ENCODE measurements around the gene TNPO2.
"Not testable (repeated sequence)": the region's sequence is repeated elsewhere in the genome, so short reads cannot be mapped to it uniquely, and the experiment has no call there.

TNPO2 gene

DNA sequence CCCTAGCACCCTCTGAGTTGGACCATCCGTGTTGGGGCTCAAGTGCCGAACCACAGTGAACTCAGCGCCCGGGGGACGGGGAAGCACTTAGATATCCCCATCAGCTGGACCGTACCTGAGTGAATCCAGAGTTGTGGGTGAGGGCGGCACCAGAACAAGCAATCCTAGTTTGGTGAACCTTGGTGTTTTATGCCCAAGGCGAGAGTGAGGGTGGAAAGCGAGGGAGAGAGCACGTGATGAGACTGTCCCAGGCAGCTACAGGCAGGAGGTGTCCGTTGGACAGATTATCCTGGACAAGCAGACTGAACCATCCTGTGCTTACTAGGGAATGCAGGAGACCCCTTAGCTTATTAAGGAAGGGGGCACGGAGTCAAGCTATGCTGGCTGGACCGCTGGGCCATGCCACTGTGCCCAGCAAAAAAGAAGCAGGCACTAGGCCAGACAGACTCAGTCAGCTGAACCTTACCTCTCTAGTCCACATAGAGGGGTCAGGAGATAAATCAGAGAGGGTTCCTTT, 14.2 kb upstream of the TNPO2 start:
- no peak for DNase-seq (ENCODE audit: low read depth in 2 of 3, low spot score in 2 of 3)

DNA sequence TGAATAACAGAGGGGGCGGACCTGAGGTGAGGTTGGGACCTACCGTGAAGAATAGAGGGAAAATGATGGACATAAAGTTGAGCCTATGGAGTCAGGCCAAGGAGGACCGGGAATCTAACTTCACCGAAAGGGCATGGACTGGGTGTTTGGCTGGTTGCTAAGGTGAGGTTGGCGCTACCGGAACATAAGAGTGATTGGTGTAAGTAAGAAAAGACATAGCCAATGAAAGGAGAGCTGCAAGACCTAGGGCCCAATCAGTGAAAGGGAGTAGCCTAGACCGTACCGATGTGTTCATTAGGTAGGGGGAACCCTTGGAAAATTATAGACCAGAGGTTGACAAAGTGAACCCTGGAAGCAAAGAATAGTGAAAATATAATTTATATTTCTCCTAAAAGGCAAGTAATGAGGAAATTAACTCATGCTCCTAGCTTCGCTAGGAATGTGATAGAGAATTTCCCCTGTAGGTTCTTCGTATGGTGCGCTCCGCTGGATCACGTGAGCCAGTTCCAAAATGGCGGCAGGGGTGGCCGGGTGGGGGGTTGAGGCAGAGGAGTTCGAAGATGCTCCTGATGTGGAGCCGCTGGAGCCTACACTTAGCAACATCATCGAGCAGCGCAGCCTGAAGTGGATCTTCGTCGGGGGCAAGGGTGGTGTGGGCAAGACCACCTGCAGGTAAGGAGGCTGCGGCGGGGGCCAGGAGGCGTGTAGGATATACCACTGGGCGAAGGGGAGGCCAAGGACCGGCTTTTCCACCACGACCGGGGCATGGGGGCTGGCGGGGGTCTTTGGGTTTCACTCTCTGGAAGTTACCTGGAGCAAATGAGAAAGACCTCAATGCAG, 13.5 kb upstream of the TNPO2 start, which contains the start of gene GET3:
TSS of gene GET3 (plus strand) at position 503 of the 840 bp plus-strand sequence. CDS start at position 512, 9 bp downstream.
- DNase-seq (ENCODE audit: low read depth in 2 of 3, low spot score in 2 of 3): peak in 2 of 3 experiments; percentile 54 to 55

DNA sequence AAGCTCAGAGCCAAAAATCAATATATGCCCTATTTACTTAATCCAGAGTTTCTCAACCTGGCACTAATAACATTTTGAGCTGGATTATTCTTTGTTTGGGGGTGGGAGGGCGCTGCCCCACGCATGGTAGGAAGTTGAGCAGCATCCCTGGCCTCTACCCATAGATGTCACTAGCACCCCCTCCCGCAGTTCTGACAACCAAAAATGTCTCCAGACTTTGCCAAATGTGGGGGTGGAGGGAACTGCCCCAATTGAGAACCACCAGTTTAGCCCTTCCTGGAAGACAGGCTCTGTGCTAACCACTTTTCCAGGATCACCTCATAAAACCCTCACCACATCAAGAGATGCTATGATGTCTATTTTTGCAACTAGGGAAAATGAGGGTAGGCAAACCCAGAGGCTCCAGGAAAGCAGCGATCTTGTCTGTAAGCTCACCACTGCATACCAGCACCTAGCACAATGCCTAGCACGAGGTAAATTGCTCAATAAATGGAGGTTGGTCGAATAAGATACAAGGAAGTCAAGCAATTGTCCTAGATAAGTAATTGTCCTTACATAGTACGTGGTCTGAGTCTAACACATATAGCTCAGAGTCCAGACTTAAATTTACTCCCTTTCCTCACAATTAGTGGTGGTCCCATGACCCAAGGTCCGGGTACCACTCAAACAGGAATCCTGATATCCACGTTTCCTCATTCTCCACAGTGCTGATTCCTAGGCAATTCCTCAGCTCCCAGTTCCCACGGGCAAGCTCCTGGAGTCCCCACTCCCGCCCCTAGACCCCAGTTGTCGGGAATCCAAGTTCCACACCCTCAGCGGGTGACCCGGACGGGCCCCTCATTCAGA, 9.9 kb upstream of the TNPO2 start:
- DNase-seq (ENCODE audit: low read depth in 2 of 3, low spot score in 2 of 3): no peak

DNA sequence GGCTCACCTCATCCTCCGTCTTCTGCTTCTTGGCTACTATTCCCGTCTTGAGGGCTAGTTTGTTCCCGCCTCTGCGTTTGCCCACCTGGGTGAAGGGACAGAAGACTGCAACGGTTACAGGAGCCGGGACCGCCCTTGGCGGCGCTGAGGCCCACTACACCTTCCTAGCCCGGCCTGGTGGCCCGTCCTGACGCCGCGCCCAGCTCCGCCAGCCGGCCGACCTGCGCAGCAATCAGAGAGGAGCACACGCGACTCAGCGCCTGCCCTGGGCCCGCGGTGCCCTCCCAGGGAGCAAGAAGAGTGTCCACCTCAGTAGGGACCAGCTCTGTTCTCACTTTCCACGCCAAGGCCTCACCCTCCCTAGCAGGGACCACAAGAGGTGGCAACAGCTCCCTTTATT, 7.6 kb upstream of the TNPO2 start:
- no peak for DNase-seq (ENCODE audit: low read depth in 2 of 3, low spot score in 2 of 3)

DNA sequence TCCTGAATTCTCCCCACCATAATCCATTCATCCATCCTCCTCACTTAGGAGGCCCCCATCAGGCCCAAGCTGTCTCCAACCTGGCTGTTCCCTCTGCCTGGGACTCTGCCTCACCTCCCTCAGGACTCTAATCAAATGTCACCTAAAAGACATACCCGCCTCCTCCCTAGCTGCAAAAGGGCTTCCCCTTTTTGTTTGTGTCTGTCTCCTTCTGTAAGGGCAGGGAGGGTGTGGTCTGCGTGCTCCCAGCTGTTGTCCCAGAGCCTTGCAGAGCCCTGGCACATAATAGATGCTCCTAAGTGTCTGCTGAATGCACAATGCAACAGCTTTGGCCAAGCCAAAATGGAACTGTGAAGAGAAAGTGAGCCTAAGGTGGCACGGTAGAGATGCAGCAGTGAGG, 6.3 kb upstream of the TNPO2 start:
- DNase-seq (ENCODE audit: low read depth in 2 of 3, low spot score in 2 of 3): no peak

DNA sequence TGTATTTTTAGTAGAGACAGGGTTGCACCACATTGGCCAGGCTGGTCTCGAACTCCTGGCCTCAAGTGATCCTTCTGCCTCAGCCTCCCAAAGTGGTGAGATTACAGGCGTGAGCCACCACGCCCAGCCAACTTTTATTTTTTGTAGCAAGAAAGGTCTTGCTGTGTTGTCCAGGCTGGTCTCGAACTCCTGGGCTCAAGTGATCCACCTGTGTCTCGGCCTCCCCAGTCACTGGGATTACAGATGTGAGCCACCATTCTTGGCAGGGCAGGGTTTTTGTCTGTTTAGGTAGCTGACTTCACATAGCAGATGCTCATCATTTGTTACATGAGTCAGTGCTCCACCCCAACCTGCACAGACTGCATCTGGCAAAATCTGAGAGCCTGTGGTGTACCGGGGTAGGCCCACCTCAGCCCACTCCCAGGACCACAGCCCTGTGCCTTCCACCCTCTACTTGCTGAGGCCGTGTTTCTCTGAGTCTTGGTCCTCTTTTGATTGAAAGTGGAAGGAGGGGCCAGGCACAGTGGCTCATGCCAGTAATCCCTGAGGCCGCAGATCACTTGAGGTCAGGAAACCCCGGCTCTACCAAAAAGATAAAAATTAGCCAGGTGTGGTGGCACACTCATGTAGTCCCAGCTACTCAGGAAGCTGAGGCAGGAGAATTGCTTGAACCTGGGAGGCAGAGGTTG, 4.2 kb upstream of the TNPO2 start:
- no peak for DNase-seq (ENCODE audit: low read depth in 2 of 3, low spot score in 2 of 3)

DNA sequence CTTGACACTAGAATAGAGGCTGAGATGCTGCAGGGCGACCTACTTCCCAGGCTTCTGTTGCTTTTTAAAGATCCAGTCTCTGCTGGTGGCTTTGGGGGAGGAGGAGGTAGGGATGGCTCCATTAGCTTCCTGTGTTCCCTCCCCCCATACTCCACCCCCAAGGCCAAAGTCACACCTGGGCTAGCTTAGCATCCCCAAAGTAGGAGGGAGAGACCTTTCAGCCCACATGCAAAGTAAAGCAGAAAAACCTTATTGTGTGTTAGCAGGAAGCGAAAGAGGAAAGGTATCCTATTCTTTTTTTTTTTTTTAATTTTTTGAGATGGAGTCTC, 3.2 kb upstream of the TNPO2 start:
- DNase-seq (ENCODE audit: low read depth in 2 of 3, low spot score in 2 of 3): no peak

DNA sequence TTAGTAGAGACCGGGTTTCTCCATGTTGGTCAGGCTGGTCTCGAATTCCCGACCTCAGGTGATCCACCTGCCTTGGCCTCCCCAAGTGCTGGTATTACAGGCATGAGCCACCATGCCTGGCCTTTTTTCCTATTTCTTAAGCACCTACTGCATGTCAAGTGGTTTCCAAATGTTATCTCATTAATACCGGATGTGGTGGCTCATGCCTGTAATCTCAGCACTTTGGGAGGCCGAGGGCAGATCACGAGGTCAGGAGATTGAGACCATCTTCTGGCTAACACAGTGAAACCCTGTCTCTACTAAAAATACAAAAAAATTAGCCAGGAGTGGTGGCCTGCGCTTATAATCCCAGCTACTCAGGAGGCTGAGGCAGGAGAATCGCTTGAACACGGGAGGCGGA, 1.9 kb upstream of the TNPO2 start:
- not testable (repeated sequence) for DNase-seq (ENCODE audit: low read depth in 2 of 3, low spot score in 2 of 3)

DNA sequence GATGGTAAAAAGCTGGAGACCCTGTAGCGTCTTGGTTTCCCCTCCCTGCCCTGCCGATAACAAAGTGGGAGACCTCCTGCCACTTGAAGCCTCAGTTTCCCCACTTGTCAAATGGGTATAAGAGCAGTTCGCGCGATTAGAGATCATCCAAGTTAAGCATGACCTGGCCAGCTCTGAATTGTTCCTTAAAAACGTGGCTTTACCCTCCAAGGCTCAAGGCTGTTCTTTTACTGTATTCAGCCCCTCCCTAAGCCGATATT, 421 bp downstream of the TNPO2 start:
- no peak for DNase-seq (ENCODE audit: low read depth in 2 of 3, low spot score in 2 of 3)

DNA sequence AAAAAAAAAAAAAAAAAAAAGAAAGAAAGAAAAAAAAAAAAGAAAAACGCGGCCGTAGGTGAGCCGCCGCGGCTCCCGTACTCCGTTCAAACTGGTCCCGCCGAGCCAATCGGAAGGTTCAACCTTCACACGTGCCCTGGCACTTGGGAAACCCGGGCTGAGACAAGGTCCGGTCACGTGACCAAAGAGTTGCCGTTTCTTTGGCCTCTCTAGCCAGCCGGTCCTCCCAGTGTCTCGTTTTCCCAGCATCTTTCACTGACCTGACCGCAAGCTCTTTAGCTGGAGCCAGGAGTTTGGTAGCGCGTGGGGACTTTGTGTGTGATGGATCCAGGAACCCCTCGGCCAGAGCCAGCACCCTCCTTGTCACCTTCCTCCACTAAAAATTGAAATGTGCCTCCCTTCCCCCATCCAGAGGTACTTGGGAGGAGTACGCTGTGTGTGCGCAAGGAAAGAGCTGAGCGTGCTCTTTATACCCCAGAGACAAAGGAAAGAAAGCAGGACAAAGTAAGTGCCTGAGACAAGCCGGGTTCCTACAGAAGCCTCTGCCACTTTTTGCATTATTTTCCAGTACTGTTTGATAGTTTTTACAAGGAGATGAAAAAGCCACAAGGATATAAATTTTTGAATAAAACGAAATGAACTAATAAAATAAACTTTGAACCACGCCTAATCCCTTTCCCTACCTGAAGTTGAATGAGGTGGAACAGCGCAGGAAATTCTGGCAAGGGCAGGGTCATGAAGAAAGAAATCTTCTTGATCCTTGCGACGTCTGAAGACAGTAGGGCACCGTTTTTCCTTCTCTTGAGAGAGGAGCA, 959 bp downstream of the TNPO2 start:
- DNase-seq (ENCODE audit: low read depth in 2 of 3, low spot score in 2 of 3): peak; percentile 76 to 80 (median 80)

DNA sequence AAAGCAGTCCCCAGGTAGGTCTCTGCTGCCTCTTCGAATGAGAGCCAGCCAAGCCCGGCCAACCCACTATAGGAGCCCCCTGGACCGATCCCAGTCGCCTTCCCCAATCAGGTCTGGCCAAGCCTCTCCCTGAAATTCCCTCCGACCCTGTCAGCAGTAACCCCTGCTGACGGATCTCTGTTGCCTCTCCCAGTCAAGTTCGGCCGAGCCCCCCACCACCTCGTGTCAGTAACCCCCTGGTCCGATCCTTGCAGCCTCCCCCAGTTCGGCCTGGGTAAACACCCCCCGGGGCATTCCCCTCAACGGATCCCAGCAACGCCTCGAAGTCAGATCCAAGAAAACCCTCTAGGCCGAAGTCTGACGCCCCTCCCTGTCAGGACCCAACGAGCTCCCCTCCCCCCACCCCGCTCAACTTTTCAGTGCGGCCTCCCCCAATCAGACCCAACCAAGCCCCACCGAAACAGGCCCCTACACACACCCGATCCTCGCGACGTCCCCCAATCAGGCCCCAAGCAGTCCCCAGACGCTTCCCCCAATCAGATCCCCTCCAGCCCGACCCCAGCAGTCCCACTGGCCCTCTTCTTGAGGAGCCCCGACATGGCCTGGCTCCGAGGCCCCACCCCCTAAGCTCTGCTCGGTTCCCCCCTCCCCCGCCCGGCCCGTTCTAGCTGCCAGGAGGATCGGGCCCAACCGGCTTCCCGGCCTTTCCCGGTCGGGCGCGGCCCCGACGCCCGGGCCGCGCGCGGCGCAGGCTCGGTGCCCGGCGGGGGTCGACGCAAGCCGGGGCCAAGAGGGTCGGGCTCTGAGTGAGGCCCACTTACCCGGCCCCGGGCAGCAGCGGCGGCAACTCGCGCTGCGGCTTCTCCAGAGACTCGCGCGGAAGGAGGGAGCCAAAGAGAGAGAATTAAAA, 1.8 kb downstream of the TNPO2 start:
- no peak for DNase-seq (ENCODE audit: low read depth in 2 of 3, low spot score in 2 of 3)

DNA sequence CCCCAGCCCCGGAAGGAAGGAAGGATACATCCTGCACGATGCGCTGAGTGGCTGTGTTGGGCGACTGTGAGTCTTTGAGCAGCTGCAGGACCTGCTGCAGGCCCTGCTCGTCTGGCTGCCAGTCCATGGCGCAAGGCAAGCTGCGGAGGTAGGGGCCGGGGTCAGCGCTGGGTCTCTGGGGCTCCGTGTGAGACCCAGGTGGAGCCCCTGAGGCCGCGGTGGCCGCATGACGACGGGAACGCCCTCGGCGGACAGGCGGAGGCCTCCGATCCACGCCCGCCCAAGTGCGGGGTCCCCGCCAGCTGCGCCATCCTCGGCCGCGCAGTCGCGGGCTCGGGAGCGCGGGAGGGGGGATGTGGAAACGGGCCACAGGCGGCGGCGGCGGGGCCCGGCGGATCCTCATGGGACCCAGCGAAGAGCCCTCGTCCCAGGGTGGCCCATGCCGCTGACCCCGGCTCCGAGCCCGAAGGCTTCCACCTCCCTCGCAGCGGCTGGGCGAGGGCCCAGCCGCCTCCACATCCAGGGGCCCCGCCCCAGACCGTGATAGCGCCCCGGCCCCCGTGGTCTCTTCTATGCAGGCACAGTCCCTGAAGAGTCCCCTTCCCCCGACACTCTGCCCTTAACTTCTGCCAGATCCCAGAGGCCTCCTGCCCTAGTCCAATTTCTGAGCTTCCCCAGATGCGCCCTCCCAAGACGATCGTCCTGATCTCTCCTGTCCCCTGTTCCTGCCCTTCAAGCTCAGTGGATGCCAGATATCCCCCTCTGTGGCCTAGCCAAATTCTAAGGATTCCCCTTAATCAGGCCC, 2.7 kb downstream of the TNPO2 start:
- DNase-seq (ENCODE audit: low read depth in 2 of 3, low spot score in 2 of 3): no peak

DNA sequence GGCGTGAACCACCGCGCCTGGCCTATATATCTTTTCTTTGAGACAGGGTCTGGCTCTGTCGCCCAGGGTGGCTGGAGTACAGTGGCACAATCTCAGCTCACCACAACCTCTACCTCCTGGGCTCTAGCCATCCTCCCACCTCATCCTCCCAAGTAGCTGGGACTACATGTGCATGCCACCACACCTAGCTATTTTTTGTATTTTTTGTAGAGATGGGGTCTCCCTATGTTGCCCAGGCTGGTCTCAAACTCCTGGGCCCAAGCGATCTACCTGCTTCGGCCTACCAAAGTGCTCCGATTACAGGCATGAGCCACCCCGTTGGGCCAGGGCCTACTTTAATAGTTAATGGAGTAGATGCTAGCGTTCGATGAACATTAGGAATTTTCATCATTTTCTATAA, 3.4 kb downstream of the TNPO2 start:
- DNase-seq (ENCODE audit: low read depth in 2 of 3, low spot score in 2 of 3): no peak

DNA sequence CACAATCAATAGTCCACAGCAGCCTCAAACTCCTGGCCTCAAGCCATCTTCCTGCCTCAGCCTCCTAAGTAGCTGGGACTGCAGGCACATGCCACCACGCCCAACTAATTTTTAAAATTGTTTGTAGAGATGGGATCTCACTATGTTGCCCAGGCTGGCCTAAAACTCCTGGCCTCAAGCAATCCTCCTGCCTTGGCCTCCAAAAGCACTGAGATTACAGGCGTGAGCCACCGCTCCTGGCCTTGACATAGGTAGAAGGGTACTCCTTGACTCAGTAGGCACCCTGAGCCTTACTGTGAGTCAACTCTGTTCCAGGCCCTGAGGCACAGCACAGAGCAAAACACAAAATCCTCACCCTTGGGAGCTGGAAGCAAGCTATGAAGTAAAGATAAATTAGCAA, 7.8 kb downstream of the TNPO2 start:
- DNase-seq (ENCODE audit: low read depth in 2 of 3, low spot score in 2 of 3): no peak

DNA sequence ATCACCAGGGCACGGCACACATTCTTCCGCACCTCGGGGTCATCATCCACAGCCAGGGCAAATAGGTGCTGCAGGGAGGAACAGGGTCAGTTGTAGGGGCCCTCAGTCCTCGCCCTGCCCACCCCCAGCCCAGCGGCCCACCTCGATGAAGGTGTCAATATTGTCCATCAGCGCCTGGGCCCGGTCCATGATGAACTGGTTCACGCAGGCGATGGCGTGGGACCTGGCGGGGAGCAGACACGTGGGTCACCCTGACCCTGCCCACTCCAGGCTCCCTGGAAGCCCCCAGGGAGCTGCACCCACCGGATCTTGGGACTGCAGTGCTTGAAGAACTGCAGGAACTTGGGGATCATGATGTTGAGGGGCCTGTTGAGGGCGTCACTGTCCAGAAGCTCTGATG, 8.6 kb downstream of the TNPO2 start:
- DNase-seq (ENCODE audit: low read depth in 2 of 3, low spot score in 2 of 3): no peak

DNA sequence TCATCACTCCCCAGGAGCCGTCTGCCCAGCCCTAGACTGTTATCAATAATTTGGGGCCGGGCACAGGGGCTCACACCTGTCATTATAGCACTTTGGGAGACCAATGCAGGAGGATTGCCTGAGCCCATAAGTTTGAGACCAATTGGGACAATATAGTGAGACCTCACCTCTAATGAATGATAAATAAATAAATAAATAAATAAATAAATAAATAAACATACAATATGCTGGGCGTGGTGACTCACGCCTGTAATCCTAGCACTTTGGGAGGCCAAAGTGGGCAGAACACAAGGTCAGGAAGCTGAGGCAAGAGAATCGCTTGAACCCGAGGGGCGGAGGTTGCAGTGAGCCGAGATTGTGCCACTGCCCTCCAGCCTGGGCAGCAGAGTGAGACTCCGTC, 10.4 kb downstream of the TNPO2 start:
- DNase-seq (ENCODE audit: low read depth in 2 of 3, low spot score in 2 of 3): not testable (repeated sequence)

DNA sequence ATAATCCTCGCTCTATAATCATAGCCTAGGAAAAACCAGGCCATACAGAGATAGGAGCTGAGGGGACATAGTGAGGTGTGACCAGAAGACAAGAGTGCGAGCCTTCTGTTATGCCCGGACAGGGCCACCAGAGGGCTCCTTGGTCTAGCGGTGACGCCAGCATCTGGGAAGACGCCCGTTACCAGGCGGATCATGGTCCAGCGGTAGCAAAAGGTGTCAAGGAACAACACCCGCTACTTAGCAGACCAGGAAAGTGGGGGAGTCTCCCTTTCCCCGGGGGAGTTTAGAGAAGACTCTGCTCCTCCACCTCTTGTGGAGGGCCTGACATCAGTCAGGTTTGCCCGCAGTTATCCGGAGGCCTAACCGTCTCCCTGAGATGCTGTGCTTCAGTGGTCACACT, 11.7 kb downstream of the TNPO2 start:
- DNase-seq (ENCODE audit: low read depth in 2 of 3, low spot score in 2 of 3): not testable (repeated sequence)

DNA sequence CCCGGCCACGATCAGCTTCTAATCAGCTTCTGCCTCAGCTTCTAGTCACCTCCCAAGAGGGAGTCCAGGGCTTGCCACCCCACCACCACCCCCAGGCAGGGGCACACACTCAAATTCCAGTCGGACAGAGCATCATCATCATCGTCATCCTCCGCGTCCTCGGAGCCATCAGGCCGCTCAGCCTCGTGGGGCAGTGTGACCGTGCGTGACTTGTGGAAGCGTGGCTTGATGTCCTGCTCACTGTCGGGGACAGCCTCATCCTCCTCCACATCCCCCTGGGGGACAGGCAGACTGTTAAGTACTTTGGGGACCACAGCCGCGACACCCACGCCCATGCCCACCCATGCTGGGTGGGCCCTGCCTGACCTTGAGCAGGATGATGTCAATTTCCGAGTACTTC, 12.5 kb downstream of the TNPO2 start:
- DNase-seq (ENCODE audit: low read depth in 2 of 3, low spot score in 2 of 3): no peak

DNA sequence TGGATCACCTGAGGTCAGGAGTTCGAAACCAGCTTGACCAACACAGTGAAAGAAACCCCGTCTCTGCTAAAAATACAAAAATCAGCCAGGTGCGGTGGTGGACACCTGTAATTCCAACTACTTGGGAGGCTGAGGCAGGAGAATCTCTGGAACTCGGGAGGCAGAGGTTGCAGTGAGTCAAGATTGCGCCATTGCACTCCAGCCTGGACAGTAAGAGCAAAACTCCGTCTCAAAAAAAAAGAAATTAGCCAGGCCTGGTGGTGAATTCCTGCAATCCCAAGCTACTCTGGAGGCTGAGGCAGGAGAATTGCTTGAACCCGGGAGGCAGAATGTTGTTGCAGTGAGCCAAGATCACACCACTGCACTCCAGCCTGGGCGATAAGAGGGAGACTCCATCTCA, 15.1 kb downstream of the TNPO2 start:
- DNase-seq (ENCODE audit: low read depth in 2 of 3, low spot score in 2 of 3): no peak

All from activated CD8-positive, alpha-beta memory T cell treated with anti-CD3 and anti-CD28 coated beads for 48 hours (primary cell).